ENCODE measurements around the gene APOL2. TPM values are rescaled to one million over a fixed set of nuclear protein-coding genes. Genes with fewer than 3 reads are reported as not detected.
A peak's percentile ranks its signal among the peaks of the same experiment; 100 is the strongest.
"Not testable (repeated sequence)": the region's sequence is repeated elsewhere in the genome, so short reads cannot be mapped to it uniquely, and the experiment has no call there.

The APOL2 gene
- total RNA-seq, 2 donors from 2014 or later, result 36.9 to 42.9 TPM

DNA sequence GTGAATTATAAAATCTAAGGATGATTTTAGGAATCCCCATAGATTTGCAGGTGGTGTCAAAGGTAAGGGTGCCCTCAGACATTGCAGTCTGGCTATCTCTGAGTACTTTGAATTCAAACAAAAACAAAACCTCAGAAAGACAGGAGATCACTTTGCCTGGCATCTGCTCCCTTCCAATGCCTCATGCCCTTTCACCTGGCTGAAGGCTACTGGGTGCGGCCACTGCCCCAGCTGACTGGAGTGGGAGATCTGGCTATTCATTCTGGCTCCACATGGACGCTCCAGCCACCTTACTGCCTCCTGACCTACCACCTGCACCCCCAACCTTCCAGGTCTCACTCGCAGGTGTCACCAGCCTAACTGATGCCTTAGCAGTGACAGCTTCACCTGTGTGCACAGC is 9.7 kb downstream of the APOL2 start:
- not testable (repeated sequence) for DNase-seq; H3K27me3 Mint-ChIP-seq; H3K36me3 Mint-ChIP-seq (ENCODE audit: low read depth); H3K4me3 Mint-ChIP-seq; H3K27ac Mint-ChIP-seq; ATAC-seq; H3K9me3 ChIP-seq (ENCODE audit: control insufficient read depth, low read length, poor library complexity, severe bottlenecking)
- peaks cover 12% of the 10 kb centered on the region for H3K4me1 Mint-ChIP-seq

DNA sequence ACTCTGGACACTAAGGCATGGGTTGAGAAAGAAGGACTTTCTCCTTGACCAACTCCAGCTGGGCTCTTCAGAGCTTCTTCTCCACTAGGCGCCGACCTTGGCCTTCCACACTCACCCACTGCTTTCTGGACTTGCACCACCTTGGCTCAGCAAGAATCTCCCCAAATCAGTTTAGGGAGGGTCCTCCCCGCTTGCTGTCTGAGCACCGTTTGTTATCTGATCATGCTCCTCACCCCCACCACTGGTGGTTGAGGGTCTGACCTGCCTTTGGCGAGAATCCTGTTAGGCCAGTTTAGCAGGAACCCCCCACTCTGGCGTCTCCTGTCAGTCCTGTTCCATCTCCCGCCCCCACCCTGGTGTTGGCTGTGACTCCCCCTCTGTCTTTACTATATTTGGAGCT is 10.4 kb downstream of the APOL2 start:
- Mint-ChIP-seq H3K4me1 (peaks cover 5% of the 10 kb centered on the region), H3K27ac (no peak overlapping the region), H3K27me3 (no peaks in the 10 kb centered on the region), H3K36me3 (ENCODE audit: low read depth) (peaks cover 4% of the 10 kb centered on the region), H3K4me3 (no peak overlapping the region)
- DNase-seq (no peak), ATAC-seq (no peak)
- no peaks in the 10 kb centered on the region for H3K9me3 ChIP-seq (ENCODE audit: control insufficient read depth, low read length, poor library complexity, severe bottlenecking)

GRCh38 chr22:36228369-36228768 is 11.0 kb downstream of the APOL2 start:
- not testable (repeated sequence) for H3K27me3 Mint-ChIP-seq; DNase-seq; ATAC-seq; H3K36me3 Mint-ChIP-seq (ENCODE audit: low read depth); H3K4me1 Mint-ChIP-seq; H3K4me3 Mint-ChIP-seq; H3K9me3 ChIP-seq (ENCODE audit: control insufficient read depth, low read length, poor library complexity, severe bottlenecking)
- H3K27ac Mint-ChIP-seq, result peak overlapping the region; percentile 51

- H3K27ac Mint-ChIP-seq, result peak overlapping the region; percentile 51
- H3K27me3 Mint-ChIP-seq, result no peaks in the 10 kb centered on the region
- no peaks in the 10 kb centered on the region for H3K9me3 ChIP-seq (ENCODE audit: control insufficient read depth, low read length, poor library complexity, severe bottlenecking)
- peaks cover 4% of the 10 kb centered on the region for H3K36me3 Mint-ChIP-seq (ENCODE audit: low read depth)
- peaks cover 3% of the 10 kb centered on the region for H3K4me1 Mint-ChIP-seq
- ATAC-seq, result no peak
- no peak overlapping the region for H3K4me3 Mint-ChIP-seq
- DNase-seq, result no peak
Measured at GRCh38 chr22:36227806-36228205, 11.5 kb downstream of the APOL2 start.

- no peaks in the 10 kb centered on the region for H3K27me3 Mint-ChIP-seq
- ATAC-seq, result no peak
- no peak for DNase-seq
- no peaks in the 10 kb centered on the region for H3K9me3 ChIP-seq (ENCODE audit: control insufficient read depth, low read length, poor library complexity, severe bottlenecking)
- H3K4me1 Mint-ChIP-seq, result peaks cover 5% of the 10 kb centered on the region
- peaks cover 4% of the 10 kb centered on the region for H3K36me3 Mint-ChIP-seq (ENCODE audit: low read depth)
- H3K4me3 Mint-ChIP-seq, result no peak overlapping the region
- H3K27ac Mint-ChIP-seq, result peak overlapping the region; percentile 51
Measured at GRCh38 chr22:36227396-36227795, 11.9 kb downstream of the APOL2 start.

DNA sequence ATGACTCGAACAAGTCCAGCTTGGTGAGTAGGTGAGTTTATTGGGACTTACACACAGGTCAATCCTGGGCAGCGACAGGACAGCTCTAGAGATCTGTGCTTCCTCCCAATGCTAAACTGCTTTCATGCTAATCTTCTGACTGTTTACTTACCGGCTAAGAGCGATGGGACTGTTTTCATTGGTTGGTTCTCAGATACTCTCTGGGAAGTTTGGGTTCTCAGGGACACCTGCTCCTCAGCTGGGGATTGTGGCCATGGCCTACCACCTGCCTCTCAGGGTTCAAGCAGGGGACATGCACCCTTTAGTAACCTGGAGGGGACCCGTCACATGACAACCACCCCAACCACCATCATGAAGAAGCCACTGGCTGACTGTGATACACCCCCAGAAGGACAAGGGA is 13.1 kb downstream of the APOL2 start:
- H3K27me3 Mint-ChIP-seq, result peaks cover 5% of the 10 kb centered on the region
- DNase-seq, result no peak
- no peak overlapping the region for H3K27ac Mint-ChIP-seq
- H3K9me3 ChIP-seq (ENCODE audit: control insufficient read depth, low read length, poor library complexity, severe bottlenecking), result no peaks in the 10 kb centered on the region
- no peak for ATAC-seq
- peaks cover 2% of the 10 kb centered on the region for H3K36me3 Mint-ChIP-seq (ENCODE audit: low read depth)
- H3K4me1 Mint-ChIP-seq, result peaks cover 7% of the 10 kb centered on the region
- H3K4me3 Mint-ChIP-seq, result no peak overlapping the region

GRCh38 chr22:36225333-36225922 is 13.9 kb downstream of the APOL2 start:
- H3K36me3 Mint-ChIP-seq (ENCODE audit: low read depth), result peaks cover 2% of the 10 kb centered on the region
- ATAC-seq, result no peak
- peaks cover 7% of the 10 kb centered on the region for H3K4me1 Mint-ChIP-seq
- no peak for DNase-seq
- H3K27ac Mint-ChIP-seq, result peak overlapping the region; percentile 59
- no peaks in the 10 kb centered on the region for H3K9me3 ChIP-seq (ENCODE audit: control insufficient read depth, low read length, poor library complexity, severe bottlenecking)
- H3K4me3 Mint-ChIP-seq, result no peak overlapping the region
- peaks cover 9% of the 10 kb centered on the region for H3K27me3 Mint-ChIP-seq

DNA sequence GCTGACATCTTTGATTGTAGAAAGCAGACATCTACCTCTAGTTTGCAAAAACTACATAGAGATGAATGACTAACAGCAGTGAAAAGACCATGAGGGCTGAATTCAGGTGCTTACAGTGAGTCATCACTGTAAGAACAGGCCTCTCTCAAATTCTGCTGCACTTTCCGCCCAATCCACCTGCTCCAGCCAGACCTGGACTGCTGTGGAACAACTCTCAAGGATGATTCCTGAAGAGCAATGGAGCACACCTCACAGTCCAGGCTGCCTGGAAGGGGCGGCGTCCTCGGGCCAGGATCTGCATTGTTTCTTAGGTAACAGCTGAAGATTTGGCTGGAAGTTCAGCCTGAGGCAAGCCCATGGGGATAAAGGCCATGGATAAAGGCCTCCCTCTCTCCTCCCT is 15.1 kb downstream of the APOL2 start:
- Mint-ChIP-seq H3K27me3 (peaks cover 13% of the 10 kb centered on the region), H3K4me1 (peaks cover 10% of the 10 kb centered on the region), H3K36me3 (ENCODE audit: low read depth) (no peaks in the 10 kb centered on the region), H3K27ac (no peak overlapping the region), H3K4me3 (no peak overlapping the region)
- H3K9me3 ChIP-seq (ENCODE audit: control insufficient read depth, low read length, poor library complexity, severe bottlenecking), result no peaks in the 10 kb centered on the region
- ATAC-seq, result no peak
- DNase-seq, result no peak

DNA sequence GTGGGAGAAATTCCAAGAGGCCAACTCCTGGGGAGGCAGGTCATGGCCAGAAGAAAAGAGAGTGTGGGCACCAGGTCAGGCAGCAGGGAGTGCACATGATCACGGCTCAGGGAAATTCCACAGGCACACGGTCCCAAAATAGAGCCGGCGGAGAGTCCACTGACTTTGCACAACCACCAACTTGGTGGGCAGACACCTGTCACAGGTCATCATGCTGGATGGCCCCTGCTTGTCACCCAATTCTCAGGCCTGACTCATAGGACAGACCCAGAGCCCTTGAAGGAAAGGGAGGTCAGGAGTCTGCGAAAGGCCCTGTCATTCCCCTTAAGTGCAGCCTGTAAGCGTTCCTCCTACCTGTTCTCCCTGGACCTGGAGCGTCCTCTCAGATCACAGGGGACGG is 15.8 kb downstream of the APOL2 start:
- DNase-seq (no peak), ATAC-seq (no peak)
- Mint-ChIP-seq H3K27ac (no peak overlapping the region), H3K4me1 (peaks cover 12% of the 10 kb centered on the region), H3K4me3 (no peak overlapping the region), H3K27me3 (peaks cover 20% of the 10 kb centered on the region), H3K36me3 (ENCODE audit: low read depth) (no peaks in the 10 kb centered on the region)
- H3K9me3 ChIP-seq (ENCODE audit: control insufficient read depth, low read length, poor library complexity, severe bottlenecking), result no peaks in the 10 kb centered on the region

DNA sequence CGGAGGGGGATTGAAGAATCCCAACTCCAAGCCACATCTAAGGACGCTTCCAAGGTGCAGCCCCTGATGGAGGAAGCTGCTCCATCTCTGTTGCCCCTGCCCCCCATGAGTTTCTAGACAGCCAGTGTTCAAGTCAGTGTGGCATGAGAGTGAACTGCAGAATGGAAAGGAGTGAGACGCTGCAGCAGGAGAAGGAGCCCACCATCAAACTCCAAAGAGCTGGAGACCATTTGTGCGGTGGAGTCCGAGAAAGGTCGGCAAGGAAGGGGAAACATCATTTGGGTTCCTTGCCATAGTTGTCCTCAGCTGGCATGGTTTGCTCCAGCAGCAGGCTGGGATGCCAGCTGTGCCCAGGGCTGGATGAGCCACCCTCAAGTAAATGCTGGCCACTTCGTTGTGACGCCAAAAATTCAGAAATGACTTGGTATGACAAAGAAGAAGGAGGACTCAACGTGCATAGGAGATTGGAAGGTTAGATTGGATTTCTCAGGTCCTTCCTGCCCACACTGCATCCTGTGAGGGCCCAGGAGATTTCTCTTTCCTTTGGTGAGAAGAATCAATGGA is 16.4 kb downstream of the APOL2 start:
- Mint-ChIP-seq H3K27me3 (peaks cover 25% of the 10 kb centered on the region), H3K4me3 (no peak overlapping the region), H3K4me1 (peaks cover 12% of the 10 kb centered on the region), H3K36me3 (ENCODE audit: low read depth) (no peaks in the 10 kb centered on the region), H3K27ac (peak overlapping the region; percentile 9)
- H3K9me3 ChIP-seq (ENCODE audit: control insufficient read depth, low read length, poor library complexity, severe bottlenecking), result no peaks in the 10 kb centered on the region
- no peak for DNase-seq
- no peak for ATAC-seq

DNA sequence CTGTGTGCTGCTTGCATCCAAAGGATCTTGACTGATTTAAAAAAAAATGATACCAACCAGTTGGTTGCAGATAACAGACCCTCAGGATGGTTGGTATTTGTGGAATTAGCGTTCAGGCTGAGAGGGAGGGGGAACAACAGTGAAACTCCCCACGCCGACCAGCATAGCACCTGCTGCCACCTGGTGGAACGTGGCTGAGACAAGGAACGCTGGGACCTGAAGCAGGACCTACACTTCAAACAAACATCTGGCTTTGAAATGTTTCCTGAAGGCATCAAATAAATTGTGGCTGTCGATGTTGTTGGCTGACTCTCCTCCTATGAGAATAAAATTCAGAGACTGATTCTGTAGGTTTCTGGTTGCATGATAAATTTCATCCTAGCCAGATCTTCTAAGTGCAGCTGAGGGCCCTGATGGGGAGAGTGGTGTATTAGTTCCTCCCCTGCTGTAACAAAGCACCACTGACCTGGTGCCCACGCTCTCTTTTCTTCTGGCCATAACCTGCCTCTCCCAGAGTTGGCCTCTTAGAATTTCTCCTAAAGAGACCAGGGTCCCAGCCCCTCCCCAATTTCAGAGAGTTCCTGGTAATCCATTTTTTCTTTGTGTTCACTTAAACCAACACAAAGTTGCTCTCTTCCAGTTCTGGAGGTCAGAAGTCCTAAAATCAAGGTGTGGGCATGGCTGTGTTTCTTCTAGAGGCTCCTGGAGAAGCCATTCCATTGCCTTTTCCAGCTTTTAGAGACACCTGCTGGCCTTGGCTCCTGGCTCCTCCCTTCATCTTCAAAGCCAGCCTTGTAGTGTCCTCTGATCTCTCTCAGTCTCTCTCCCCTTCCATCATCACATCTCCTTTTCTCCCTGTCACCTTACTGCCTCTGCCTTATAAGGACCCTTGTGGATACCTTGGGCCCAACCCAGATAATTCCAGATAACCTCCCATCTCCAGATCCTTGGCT is 17.3 kb downstream of the APOL2 start:
- H3K36me3 Mint-ChIP-seq (ENCODE audit: low read depth), result no peaks in the 10 kb centered on the region
- no peaks in the 10 kb centered on the region for H3K9me3 ChIP-seq (ENCODE audit: control insufficient read depth, low read length, poor library complexity, severe bottlenecking)
- H3K4me3 Mint-ChIP-seq, result peak overlapping the region; percentile 33
- peaks cover 34% of the 10 kb centered on the region for H3K27me3 Mint-ChIP-seq
- peak in 2 of 3 donors; percentile 22 to 44 for DNase-seq
- H3K27ac Mint-ChIP-seq, result peak overlapping the region; percentile 9
- peaks cover 12% of the 10 kb centered on the region for H3K4me1 Mint-ChIP-seq
- peak; percentile 96 for ATAC-seq

DNA sequence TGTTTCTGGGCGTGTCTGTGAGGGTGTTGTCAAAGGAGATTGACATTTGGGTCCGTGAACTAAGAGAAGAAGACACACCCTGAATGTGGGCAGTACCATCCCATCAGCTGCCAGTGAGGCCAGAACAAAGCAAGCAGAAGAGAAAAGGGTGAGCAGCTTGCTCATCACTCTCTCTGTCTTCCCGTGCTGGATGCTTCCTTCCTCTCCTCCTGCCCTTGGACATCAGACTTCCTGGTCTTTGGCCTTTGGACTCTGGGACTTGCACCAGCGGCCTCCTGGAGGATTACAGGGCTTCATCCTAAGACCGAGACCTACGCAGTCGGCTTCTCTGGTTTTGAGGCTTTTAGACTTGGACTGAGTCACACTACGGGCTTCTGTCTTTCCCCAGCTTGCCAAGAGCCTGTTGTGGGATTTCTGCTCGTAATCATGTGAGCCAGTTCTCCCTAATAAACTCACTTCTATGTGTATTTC is 18.8 kb downstream of the APOL2 start:
- Mint-ChIP-seq H3K27me3 (peaks cover 46% of the 10 kb centered on the region), H3K4me3 (no peak overlapping the region), H3K27ac (no peak overlapping the region), H3K36me3 (ENCODE audit: low read depth) (peaks cover under 1% of the 10 kb centered on the region), H3K4me1 (peaks cover 13% of the 10 kb centered on the region)
- no peak for ATAC-seq
- no peak for DNase-seq
- no peaks in the 10 kb centered on the region for H3K9me3 ChIP-seq (ENCODE audit: control insufficient read depth, low read length, poor library complexity, severe bottlenecking)

GRCh38 chr22:36218648-36219193 is 20.6 kb downstream of the APOL2 start:
- H3K9me3 ChIP-seq (ENCODE audit: control insufficient read depth, low read length, poor library complexity, severe bottlenecking), result no peaks in the 10 kb centered on the region
- DNase-seq, result no peak
- H3K36me3 Mint-ChIP-seq (ENCODE audit: low read depth), result peaks cover 3% of the 10 kb centered on the region
- peaks cover 16% of the 10 kb centered on the region for H3K4me1 Mint-ChIP-seq
- H3K27me3 Mint-ChIP-seq, result peaks cover 56% of the 10 kb centered on the region
- ATAC-seq, result no peak
- H3K4me3 Mint-ChIP-seq, result no peak overlapping the region
- no peak overlapping the region for H3K27ac Mint-ChIP-seq

Measured in T-helper 17 cell (primary cell).